ENCODE measurements around the gene ZMPSTE24. TPM values are rescaled to one million over a fixed set of nuclear protein-coding genes. Genes with fewer than 3 reads are reported as not detected.
A peak's percentile ranks its signal among the peaks of the same experiment; 100 is the strongest.

ZMPSTE24 gene
- total and polyA plus RNA-seq, 10 of the 15 experiments (the other 5 are each of a cell fraction or from before 2014, with no cell fraction given) = 21.5 to 84.4 (median 43.6) TPM

- peak; percentile 63; the same call in 1 of the 2 replicates for TF ChIP-seq NFIC (IDR thresholded peaks at IDR 0.05; ENCODE audit: low read depth, low read length)
- TF ChIP-seq, protein P1, sequence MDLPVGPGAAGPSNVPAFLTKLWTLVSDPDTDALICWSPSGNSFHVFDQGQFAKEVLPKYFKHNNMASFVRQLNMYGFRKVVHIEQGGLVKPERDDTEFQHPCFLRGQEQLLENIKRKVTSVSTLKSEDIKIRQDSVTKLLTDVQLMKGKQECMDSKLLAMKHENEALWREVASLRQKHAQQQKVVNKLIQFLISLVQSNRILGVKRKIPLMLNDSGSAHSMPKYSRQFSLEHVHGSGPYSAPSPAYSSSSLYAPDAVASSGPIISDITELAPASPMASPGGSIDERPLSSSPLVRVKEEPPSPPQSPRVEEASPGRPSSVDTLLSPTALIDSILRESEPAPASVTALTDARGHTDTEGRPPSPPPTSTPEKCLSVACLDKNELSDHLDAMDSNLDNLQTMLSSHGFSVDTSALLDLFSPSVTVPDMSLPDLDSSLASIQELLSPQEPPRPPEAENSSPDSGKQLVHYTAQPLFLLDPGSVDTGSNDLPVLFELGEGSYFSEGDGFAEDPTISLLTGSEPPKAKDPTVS (IDR thresholded peaks at IDR 0.05; ENCODE audit: low read depth, low read length) = no peak
- TF ChIP-seq EED (IDR thresholded peaks at IDR 0.05; ENCODE audit: low read depth) = 0 out of 2 replicates have a peak, but pooled peaks have one; percentile 23
Observed at GRCh38 chr1:40224040-40224439, 34.0 kb upstream of the ZMPSTE24 start (continued).

GRCh38 chr1:40226192-40226591 lies 31.8 kb upstream of the ZMPSTE24 start:
- BruUV-seq (replicated peaks) = no TSS peak
- H3K9ac ChIP-seq (ENCODE audit: control insufficient read depth, insufficient read depth, low read length) = no peak overlapping the region
- ChIA-PET CTCF (interaction anchor here (1.0 to 3.0 kb wide), 3 partner anchors 12 to 112 kb away, joined by 4 to 10 read pairs (median 7); no protein-coding TSS in a partner anchor), RAD21 (ENCODE audit: unreplicated experiment) (interaction anchor here (1.4 kb wide), 1 partner anchor 89 kb away, joined by 4 read pairs; no protein-coding TSS in a partner anchor), SMC1A (ENCODE audit: uncharacterized antibody, unreplicated experiment) (interaction anchor here (0.6 to 3.8 kb wide), 10 partner anchors 16 to 193 kb away, joined by 3 to 15 read pairs (median 3); no protein-coding TSS in a partner anchor), POLR2A (no interaction called here)
- in situ Hi-C loops (cut with MboI) = no loop called here
- no peaks in the 10 kb centered on the region for H4K20me1 ChIP-seq (ENCODE audit: control insufficient read depth, insufficient read depth)
- H2AFZ ChIP-seq (ENCODE audit: control insufficient read depth, low read depth, low read length) = no peak overlapping the region
- no peak for FAIRE-seq
- no peaks in the 10 kb centered on the region for H3K9me3 ChIP-seq (replicated peaks; ENCODE audit: control insufficient read depth, insufficient read depth, low read length)
- peaks cover 30% of the 10 kb centered on the region; the same call in 1 of the 2 replicates for H3K4me1 ChIP-seq (ENCODE audit: control insufficient read depth, insufficient read depth, low read length)
- no peaks in the 10 kb centered on the region for H3K27me3 ChIP-seq (replicated peaks in 1 of 2; ENCODE audit: control insufficient read depth in 2 of 2, insufficient read depth in 2 of 2, low read length in 1 of 2)
- TF ChIP-seq STAT3 (IDR thresholded peaks at IDR 0.05; ENCODE audit: low read depth, low read length) = no peak
- no peak for TF ChIP-seq TCF7 (IDR thresholded peaks at IDR 0.05; ENCODE audit: borderline replicate concordance)
- TF ChIP-seq ZBTB11 (CRISPR knock-in tag; IDR thresholded peaks at IDR 0.05) = no peak
- TF ChIP-seq CHD4 (IDR thresholded peaks at IDR 0.05) = no peak
- TF ChIP-seq EZH2 (IDR thresholded peaks at IDR 0.05; ENCODE audit: borderline replicate concordance, control insufficient read depth, low read depth, low read length) = no peak
- no peak for TF ChIP-seq RBBP5 (conservative IDR thresholded peaks at IDR 0.05)
- H3K79me2 ChIP-seq (ENCODE audit: control insufficient read depth, insufficient read depth, low read length) = no peaks in the 10 kb centered on the region
- peaks cover 0 to 13% of the 10 kb centered on the region in 2 experiments; a peak in 2 of 4 replicates for H3K36me3 ChIP-seq (ENCODE audit: control insufficient read depth in 2 of 2, insufficient read depth in 2 of 2, low read length in 1 of 2)
- no peak overlapping the region for H3K27ac ChIP-seq (ENCODE audit: control insufficient read depth, insufficient read depth)
- no peak for ATAC-seq
- no peak for DNase-seq (ENCODE audit: low read depth, low spot score)
- WGBS (ENCODE audit: insufficient coverage, insufficient replicate concordance, low lambda C conversion rate, missing lambda C conversion rate) = 98% methylated on average over 3 of the region's 3 CpGs
- no peak overlapping the region for H3K4me3 ChIP-seq
- intact Hi-C loops (cut with micrococcal nuclease; ENCODE audit: unreplicated experiment) = no loop called here
- H3K4me2 ChIP-seq (ENCODE audit: control insufficient read depth, insufficient read depth) = no peak overlapping the region
